Activated CD4-positive, alpha-beta T cell treated with anti-CD3 and anti-CD28 coated beads, Interleukin-2, amount 10 ng/mL, durations not matched to agents 24 days and 14 days (primary cell): ENCODE measurements around the gene DUSP15. TPM values are rescaled to one million over a fixed set of nuclear protein-coding genes. Genes with fewer than 3 reads are reported as not detected.
"Not testable (repeated sequence)": the region's sequence is repeated elsewhere in the genome, so short reads cannot be mapped to it uniquely, and the experiment has no call there.

Experiments used
- DNase-seq: peaks from one replicate; pipeline ENCODE4 v3.0.0; 2022
- H3K27ac Mint-ChIP-seq: one replicate; pipeline ENCODE4 v1.8.0; 2022; ENCODE audit warnings: mild to moderate bottlenecking, mixed read lengths
- H3K27me3 Mint-ChIP-seq: one replicate; pipeline ENCODE4 v1.8.0; 2022; ENCODE audit warnings: mixed read lengths
- H3K36me3 Mint-ChIP-seq: one replicate; pipeline ENCODE4 v1.8.0; 2022; ENCODE audit warnings: low read depth, mild to moderate bottlenecking, mixed read lengths
- H3K4me1 Mint-ChIP-seq: one replicate; pipeline ENCODE4 v1.8.0; 2021; ENCODE audit warnings: mixed read lengths
- H3K4me3 Mint-ChIP-seq: one replicate; pipeline ENCODE4 v1.8.0; 2022; ENCODE audit warnings: mild to moderate bottlenecking, moderate library complexity, mixed read lengths
- H3K9me3 Mint-ChIP-seq: one replicate; pipeline ENCODE4 v1.8.0; 2021; ENCODE audit warnings: mixed read lengths
- intact Hi-C: fragments of 100-400 bp; cut with micrococcal nuclease; formaldehyde crosslinking; loops from one replicate; pipeline ENCODE4 v1.15.1; 2023
- total RNA-seq: library from RNA; stranded (reverse); gene quantifications from 2 replicates; pipeline ENCODE4 v1.2.3, GENCODE V29; 2022

Gene DUSP15, protein sequence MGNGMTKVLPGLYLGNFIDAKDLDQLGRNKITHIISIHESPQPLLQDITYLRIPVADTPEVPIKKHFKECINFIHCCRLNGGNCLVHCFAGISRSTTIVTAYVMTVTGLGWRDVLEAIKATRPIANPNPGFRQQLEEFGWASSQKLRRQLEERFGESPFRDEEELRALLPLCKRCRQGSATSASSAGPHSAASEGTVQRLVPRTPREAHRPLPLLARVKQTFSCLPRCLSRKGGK
- total RNA-seq, result not detected in 2 replicates

DNA sequence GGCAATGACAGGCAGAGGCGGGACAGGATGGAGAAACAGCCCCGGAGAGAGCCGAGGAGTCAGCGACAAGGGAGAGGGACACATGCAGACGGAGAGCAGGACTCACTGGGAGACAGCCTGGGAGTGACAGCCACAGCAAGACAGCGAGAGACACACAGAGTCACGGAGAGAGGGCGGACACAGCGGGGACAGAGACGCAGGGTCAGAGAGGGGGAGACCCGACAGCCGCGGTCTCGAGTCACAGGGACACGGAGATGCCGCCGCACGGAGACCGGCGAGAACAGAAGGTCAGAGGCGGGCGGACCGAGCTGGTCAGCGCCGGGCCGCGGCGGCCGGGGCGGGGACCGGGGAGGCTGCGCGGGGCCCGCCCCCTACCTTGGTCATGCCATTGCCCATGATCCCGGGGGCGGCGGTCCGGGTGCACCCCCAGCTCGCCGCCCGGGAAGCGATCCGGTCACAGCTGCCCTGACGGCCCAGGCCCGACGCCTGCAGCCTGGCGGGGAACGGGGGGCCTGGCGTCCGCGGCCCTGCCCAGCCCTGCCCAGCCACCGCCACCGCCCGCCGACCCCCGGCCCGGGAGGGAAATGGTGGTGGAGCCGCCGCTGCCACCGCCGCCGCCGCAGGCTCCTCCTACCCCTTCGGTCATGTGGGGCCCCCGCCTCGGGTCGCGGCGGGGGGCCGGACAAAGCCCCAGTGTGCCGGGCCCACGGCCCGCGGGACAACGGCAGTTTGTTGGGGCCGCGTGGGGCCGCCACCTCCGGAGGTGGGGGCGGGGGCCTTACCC, at the start of gene DUSP15, which contains the start of gene TTLL9:
DUSP15 (minus strand) TSS at position 586 of the 784 bp plus-strand sequence; CDS start at position 396, 190 bp downstream.
TTLL9 (plus strand) TSS at position 693 of the 784 bp plus-strand sequence. CDS start 493 bp downstream, outside the sequence.
- peaks cover 65% of the 10 kb centered on the region for H3K27me3 Mint-ChIP-seq
- DNase-seq, result no peak
- intact Hi-C loops, result no loop called here

DNA sequence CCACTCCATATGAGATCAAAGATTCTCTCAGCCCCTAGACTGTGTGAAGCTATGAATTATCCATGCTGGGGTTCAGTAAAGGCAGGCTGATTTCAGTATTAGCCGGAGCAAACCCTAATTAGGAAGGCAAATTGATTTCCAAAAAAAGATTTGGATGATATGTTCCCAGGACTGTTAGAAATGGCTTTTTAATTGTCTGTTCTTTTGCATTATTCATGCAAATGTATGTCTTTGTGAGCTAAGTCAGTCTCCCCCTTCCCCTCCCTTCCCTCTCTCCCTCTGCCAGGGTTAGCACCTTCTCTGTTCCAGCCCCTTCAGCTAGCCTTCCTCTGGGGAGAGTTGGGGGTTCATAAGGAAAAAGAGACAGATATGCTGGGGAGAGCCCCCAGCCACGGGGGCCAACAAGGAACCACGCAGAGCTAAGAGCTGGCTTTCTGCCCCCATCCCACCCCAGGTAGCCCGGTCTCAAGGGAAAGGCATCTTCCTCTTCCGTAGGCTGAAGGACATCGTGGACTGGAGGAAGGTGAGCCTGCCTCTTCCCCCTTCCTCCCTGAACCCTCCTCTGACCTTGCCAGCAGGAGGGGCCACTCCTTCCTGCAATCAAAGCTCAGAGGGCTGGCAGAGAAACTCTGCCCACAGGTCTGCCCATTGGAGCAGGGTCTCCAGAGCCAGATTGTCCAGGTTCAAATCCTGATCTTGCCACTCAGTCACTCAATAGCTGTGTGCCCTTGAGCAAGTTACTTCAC, 49.3 kb upstream of the DUSP15 start:
- intact Hi-C loops, result no loop called here
- Mint-ChIP-seq H3K36me3 (no peaks in the 10 kb centered on the region), H3K27ac (no peak overlapping the region), H3K9me3 (no peaks in the 10 kb centered on the region), H3K4me1 (peaks cover 2% of the 10 kb centered on the region), H3K27me3 (peaks cover 12% of the 10 kb centered on the region), H3K4me3 (no peak overlapping the region)
- no peak for DNase-seq

More for the DNA sequence above, at the start of gene DUSP15, which contains the start of gene TTLL9:
- Mint-ChIP-seq H3K4me1 (peaks cover 11% of the 10 kb centered on the region), H3K9me3 (no peaks in the 10 kb centered on the region), H3K27ac (peak within 1 kb of the TSS; percentile 15), H3K4me3 (peak within 1 kb of the TSS; percentile 82), H3K36me3 (peaks cover 2% of the 10 kb centered on the region)

DNA sequence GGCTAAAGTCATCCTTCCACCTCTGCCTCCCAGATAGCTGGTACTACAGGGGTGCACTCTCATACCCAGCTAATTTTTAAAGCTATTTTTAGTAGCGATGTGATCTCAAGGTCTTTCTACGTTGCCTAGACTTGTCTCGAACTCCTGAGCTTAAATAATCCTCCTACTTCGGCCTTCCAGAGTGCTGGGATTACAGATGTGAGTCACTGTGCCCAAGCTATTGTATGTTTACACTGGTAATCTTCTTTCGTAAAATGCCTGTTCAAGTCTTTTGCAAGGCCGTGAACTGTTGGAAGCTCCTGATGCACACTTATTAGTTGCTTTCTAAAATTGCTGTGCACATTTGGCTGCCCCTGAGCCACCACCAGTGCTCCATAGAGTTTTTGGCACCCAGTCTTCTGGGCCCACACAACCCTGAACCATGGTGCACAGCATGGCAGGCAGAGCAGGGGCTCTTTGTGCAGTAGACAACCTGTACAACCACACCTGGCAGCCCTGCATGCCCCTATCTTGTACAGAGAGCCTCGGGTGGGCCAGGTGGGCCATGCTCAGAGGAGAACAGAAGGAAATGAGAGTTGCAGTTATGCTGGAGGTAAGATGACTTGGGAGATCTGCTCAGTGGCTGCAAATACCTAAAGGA, 48.3 kb upstream of the DUSP15 start:
- no peak overlapping the region for H3K27ac Mint-ChIP-seq
- no peak for DNase-seq
- H3K27me3 Mint-ChIP-seq, result peaks cover 12% of the 10 kb centered on the region
- no peaks in the 10 kb centered on the region for H3K9me3 Mint-ChIP-seq
- no peak overlapping the region for H3K4me3 Mint-ChIP-seq
- no peaks in the 10 kb centered on the region for H3K36me3 Mint-ChIP-seq
- H3K4me1 Mint-ChIP-seq, result peaks cover under 1% of the 10 kb centered on the region
- intact Hi-C loops, result no loop called here

DNA sequence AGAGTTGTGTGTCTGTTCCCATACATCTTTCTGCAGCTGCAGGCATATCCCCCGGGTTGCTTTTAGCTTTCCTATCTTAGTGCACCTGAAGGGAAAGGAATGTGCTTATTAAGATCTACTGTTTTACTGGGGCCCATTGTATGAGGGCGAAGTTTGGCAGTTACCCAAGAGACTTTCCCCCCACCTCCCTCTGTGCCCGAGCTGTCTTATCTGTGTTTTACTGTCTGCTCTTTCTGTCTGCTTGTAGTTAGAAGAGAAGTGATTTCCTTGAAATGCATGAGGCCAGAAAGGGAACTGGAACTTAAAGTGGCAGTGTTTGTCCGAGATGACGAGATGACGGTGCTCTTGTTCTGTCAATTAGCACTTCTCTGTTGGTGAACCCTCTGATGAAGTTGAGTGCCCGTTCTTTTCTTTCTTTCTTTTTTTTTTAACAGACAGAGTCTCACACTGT, 47.7 kb upstream of the DUSP15 start:
- H3K9me3 Mint-ChIP-seq, H3K27ac Mint-ChIP-seq, H3K4me3 Mint-ChIP-seq, intact Hi-C loops, DNase-seq, H3K36me3 Mint-ChIP-seq, H3K4me1 Mint-ChIP-seq: not testable (repeated sequence)
- peaks cover 12% of the 10 kb centered on the region for H3K27me3 Mint-ChIP-seq

DNA sequence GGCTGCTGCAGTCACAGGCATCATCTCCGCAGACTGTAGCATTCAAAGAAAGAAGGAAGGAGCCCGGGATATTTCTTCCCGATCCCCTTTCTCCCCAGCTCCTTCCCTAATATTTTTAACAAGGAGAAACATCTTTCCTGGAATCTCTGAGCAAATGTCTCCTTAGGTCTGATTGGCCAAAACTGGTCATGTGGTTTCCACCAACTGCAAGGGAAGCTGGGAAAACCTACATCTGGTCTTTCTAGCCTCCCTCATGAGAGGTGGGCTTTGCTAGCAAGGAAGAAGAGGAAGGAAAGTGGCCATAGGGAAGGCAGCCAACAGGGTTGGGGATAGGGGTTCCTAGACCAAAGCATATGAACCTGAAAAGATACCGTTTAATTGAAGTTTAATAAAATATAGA, 46.4 kb upstream of the DUSP15 start:
- no peaks in the 10 kb centered on the region for H3K4me1 Mint-ChIP-seq
- no peaks in the 10 kb centered on the region for H3K9me3 Mint-ChIP-seq
- no peaks in the 10 kb centered on the region for H3K36me3 Mint-ChIP-seq
- no peak overlapping the region for H3K27ac Mint-ChIP-seq
- DNase-seq, result no peak
- H3K4me3 Mint-ChIP-seq, result no peak overlapping the region
- intact Hi-C loops, result no loop called here
- H3K27me3 Mint-ChIP-seq, result peaks cover 7% of the 10 kb centered on the region

DNA sequence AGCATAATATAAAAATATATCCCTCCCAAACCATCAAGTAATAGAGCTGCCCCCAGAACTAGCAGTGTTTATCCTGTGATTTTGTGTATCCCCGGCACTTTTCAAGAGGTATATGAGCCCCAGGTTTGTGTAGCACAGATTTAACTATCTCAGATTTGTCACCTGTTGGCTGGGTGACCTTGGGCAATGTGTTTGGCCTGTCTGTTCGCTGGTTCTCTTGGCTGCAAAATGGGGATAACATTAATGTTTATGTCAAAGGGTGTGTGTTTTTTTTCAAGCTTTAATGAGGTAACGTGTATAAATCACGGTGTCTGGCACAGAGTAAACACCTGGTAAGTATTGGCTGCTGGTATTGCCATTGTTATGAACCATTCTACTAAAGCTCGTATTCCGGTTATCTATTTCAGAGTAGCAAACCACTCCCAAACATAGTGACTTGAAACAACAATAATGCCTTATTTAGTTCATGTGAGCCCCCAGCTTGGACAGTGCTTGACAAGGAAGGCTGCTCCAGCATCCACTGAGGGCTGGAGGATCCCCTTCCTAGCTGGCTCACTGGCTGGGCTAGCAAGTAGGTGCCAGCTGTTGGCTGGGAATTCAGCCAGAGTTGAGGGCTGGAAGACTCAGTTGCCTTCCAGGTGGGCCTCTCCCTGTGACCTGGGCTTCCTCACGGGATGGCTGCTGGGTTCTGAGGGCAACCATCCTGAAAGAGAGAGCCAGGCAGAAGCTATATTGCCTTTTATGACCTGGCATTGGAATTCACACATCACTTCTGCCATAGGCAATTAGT, 45.4 kb upstream of the DUSP15 start:
- Mint-ChIP-seq H3K4me3 (no peak overlapping the region), H3K27ac (no peak overlapping the region), H3K36me3 (no peaks in the 10 kb centered on the region), H3K9me3 (no peaks in the 10 kb centered on the region), H3K27me3 (peaks cover 7% of the 10 kb centered on the region), H3K4me1 (no peaks in the 10 kb centered on the region)
- intact Hi-C loops, result no loop called here
- no peak for DNase-seq

DNA sequence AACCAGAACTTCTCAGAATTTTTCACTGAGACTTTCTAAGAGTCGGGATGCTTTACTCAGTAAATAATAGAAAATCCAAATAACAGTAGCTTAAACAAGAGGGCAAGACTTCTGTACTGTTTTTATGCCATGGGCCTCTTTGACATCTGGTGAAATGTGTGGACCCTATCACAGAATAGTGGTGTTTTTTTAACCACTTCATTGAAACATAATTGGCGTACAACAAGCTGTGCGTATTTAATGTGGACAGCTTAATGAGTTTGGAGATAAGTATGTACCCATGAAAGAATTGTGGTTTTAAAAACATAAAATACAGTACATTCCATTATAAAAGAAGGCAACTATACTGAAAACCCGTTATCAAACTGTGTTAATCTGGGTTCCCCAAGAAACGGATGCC, 43.8 kb upstream of the DUSP15 start:
- DNase-seq, result no peak
- intact Hi-C loops, result no loop called here
- H3K27me3 Mint-ChIP-seq, result peaks cover 7% of the 10 kb centered on the region
- H3K36me3 Mint-ChIP-seq, result no peaks in the 10 kb centered on the region
- H3K4me1 Mint-ChIP-seq, result no peaks in the 10 kb centered on the region
- no peaks in the 10 kb centered on the region for H3K9me3 Mint-ChIP-seq
- no peak overlapping the region for H3K27ac Mint-ChIP-seq
- H3K4me3 Mint-ChIP-seq, result no peak overlapping the region

DNA sequence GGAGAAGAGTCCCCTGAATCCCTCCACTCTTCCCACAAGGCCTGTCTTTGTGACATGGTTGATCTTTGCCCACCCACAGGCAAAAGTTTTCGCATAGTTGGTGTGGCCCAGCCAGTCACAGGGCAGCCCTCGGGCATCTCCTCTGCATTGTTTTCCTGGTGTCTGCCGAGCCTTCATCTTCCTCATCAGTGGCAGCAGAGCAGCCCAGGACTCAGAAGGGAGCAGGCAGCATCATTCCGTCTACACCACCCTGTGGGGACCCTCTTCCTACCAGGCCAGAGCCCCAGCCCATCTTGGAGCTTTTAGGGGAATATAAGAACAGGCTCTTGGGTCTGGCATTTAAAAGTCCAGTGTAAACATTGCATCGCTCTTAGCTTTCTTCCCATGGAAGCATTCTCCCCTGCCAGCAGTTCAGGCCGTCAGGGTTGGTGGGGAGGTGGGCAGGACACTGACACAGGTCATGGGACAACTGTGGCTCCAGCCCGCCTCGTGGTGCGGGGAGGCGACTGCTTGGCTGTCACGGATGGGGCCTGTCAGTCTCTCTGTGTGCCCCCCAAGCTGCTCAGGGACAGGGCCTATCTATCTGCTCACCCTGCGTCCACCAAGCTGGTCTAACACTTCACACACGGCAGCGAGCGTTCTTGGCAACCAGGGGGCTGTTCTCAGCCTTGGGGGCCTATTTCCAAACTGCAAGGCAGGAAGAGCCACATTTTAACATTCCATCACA, 43.3 kb upstream of the DUSP15 start:
- H3K4me1 Mint-ChIP-seq, result no peaks in the 10 kb centered on the region
- DNase-seq, result no peak
- H3K27me3 Mint-ChIP-seq, result peaks cover 7% of the 10 kb centered on the region
- H3K27ac Mint-ChIP-seq, result no peak overlapping the region
- H3K36me3 Mint-ChIP-seq, result no peaks in the 10 kb centered on the region
- intact Hi-C loops, result no loop called here
- no peaks in the 10 kb centered on the region for H3K9me3 Mint-ChIP-seq
- H3K4me3 Mint-ChIP-seq, result no peak overlapping the region

DNA sequence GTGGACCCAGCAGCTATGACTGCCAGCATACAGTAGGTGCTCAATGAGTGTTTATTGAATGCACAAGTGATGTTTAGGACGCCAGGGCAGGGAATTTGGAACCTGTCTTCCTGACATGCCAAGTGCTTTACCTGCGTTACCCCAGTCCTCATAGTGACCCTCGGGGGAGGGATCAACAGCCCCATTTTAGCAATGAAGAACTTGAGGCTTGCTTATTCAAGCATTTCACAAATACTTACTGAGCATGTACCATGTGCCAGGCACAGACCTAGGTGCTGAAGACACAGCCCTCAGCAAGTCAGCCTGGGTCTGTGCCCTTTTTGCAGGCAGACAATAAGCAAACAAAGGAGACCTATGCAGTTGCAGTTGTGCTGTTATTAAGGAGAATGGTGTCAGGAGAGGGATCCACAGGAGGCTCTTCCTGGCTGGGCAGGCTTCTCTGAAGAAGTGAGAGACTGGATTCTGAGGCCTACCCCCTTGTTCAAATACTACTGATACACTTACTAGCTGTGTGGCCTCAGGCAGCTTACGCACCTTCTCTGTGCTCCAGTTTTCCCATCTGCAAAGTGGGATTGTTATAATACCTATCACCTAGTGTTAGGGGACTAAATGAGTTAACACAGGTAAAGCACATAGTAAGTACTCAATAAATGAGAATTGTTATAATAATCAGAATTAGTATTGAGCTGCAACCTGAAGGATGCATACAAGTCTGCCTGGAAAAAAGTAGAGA, 39.9 kb upstream of the DUSP15 start:
- intact Hi-C loops, result no loop called here
- Mint-ChIP-seq H3K9me3 (no peaks in the 10 kb centered on the region), H3K4me3 (no peak overlapping the region), H3K36me3 (no peaks in the 10 kb centered on the region), H3K4me1 (no peaks in the 10 kb centered on the region), H3K27me3 (peaks cover 2% of the 10 kb centered on the region), H3K27ac (no peak overlapping the region)
- no peak for DNase-seq

DNA sequence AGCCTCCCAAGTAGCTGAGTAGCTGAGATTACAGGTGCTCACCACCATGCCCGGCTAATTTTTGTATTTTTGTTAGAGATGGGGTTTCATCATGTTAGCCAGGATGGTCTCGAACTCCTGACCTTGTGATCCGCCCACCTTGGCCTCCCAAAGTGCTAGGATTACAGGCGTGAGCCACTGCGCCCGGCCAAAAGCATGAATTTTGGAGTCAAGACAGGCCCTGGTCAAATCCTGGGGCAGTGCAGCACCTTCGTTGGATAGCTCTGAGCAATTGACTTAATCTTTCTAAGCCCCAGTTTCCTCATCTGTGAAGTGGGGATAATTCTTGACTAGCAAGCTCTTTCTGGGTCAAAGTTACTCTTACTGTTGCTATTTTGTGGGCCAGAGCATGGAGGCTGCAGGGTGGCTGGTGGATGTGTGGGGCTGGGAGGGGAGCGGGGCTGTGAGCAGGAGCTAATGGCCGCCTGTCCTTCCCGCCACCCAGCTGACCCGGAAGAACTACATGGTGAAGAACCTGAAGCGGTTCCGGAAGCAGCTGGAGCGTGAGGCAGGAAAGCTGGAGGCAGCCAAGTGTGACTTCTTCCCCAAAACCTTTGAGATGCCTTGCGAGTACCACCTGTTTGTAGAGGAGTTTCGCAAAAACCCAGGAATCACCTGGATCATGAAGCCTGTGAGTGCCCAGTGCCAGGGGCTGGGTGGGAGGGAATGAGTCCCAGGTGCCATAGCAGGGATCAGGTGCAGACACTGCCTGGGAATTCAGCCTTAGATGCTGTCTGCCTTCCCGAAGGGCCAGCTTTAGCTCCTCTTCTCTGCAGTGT, 39.1 kb upstream of the DUSP15 start:
- intact Hi-C loops, result no loop called here

DNA sequence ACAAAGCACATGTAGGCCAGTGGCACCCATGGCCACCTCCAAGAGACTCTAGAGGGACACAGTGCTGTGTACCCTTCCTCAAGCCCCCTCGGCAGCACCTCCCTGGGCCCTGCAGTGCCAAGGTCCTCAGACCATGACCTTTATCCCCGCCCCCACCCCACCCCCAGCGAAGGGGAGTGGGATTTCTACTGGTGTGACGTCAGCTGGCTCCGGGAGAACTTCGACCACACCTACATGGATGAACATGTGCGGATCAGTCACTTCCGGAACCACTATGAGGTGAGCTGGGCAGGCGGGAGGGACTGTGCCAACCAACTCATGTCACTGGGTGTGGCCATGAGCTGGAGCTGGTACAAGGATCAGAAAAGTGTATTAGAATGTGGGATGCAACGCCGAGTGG, 38.1 kb upstream of the DUSP15 start:
- no peak overlapping the region for H3K27ac Mint-ChIP-seq
- intact Hi-C loops, result no loop called here

More for the DNA sequence above, 39.1 kb upstream of the DUSP15 start:
- Mint-ChIP-seq H3K4me1 (no peaks in the 10 kb centered on the region), H3K27ac (no peak overlapping the region), H3K36me3 (no peaks in the 10 kb centered on the region), H3K4me3 (no peak overlapping the region), H3K27me3 (peaks cover 2% of the 10 kb centered on the region), H3K9me3 (no peaks in the 10 kb centered on the region)
- DNase-seq, result no peak

More for the DNA sequence above, 38.1 kb upstream of the DUSP15 start:
- DNase-seq, result no peak
- Mint-ChIP-seq H3K4me1 (no peaks in the 10 kb centered on the region), H3K4me3 (no peak overlapping the region), H3K27me3 (peaks cover 4% of the 10 kb centered on the region), H3K36me3 (no peaks in the 10 kb centered on the region), H3K9me3 (no peaks in the 10 kb centered on the region)
